Stimulated activated CD4-positive, alpha-beta T cell treated with anti-CD3 and anti-CD28 coated beads, Interleukin-1b, Interleukin-23, amount 100 ng/mL, for 48 hours (primary cell): ENCODE results near the gene EMCN.
"Not testable (repeated sequence)": the region's sequence is repeated elsewhere in the genome, so short reads cannot be mapped to it uniquely, and the experiment has no call there.

Experiments
- DNase-seq: peaks from one replicate; pipeline ENCODE4 v3.0.0-alpha.2; 2020

Gene EMCN, protein sequence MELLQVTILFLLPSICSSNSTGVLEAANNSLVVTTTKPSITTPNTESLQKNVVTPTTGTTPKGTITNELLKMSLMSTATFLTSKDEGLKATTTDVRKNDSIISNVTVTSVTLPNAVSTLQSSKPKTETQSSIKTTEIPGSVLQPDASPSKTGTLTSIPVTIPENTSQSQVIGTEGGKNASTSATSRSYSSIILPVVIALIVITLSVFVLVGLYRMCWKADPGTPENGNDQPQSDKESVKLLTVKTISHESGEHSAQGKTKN

DNA sequence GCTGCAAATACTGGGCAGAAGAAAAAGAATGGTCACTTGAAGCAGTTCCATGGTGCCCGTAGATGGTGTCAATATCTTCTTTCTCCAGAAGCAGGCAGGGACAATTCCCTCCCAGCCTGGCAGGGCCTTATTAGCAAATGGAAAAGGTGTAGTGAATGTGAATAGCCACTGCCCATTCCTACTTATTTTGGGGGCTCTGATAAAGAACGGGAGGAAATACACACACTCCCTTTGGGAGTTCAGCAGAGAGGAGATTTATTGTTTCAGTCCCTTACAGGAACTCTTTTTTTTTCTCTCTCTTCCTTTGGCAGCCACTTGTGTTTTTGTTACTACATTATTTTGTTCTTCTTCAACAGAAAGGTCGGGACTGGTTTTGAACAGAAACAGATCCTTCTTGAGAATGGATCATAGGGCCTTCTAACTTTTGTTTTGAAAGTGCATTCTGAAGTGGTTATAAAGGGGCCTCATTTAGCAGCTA, at the start of gene EMCN:
Gene EMCN, minus strand, starts transcription at position 159 of the 478 bp plus-strand sequence. Its CDS starts 108 bp downstream, at position 51.
- DNase-seq: no peak

DNA sequence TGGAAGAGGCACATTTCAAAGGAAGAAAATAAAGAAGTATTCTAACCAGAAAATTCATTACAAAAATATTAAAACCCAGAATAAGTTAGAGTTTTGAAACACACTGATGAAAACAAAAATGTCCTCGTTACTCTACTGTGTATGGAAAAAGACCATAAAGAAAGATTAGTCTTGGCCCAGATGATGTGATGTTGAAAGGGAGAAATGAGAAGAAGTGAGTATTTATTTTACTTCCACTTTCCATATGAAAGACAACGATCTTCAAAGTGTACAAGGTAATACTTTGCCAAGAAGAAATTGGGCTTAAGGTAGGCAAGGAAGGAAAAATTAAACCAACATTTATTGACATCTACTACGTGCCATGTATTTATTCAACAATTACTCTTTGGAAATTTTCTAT, 48.6 kb upstream of the EMCN start:
- DNase-seq: no peak

DNA sequence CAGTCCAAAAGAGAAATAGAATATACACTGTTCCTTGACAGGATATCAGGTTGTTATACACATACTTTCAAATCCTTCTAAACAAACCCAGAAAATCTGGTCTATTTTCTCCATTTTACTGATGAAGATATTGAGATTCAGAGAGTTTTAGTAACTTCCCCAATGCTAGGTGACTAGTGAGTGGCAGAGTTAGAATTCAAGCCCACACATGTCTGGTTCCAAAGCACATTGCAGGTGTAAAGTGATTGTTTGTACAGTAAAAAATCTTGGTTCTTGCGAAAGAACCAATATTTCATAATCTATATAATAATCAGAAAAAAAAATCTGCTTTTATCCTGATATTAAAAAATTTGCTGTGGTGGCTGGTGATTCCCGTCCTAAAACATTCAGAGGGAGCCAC, 39.5 kb upstream of the EMCN start:
- no peak for DNase-seq

DNA sequence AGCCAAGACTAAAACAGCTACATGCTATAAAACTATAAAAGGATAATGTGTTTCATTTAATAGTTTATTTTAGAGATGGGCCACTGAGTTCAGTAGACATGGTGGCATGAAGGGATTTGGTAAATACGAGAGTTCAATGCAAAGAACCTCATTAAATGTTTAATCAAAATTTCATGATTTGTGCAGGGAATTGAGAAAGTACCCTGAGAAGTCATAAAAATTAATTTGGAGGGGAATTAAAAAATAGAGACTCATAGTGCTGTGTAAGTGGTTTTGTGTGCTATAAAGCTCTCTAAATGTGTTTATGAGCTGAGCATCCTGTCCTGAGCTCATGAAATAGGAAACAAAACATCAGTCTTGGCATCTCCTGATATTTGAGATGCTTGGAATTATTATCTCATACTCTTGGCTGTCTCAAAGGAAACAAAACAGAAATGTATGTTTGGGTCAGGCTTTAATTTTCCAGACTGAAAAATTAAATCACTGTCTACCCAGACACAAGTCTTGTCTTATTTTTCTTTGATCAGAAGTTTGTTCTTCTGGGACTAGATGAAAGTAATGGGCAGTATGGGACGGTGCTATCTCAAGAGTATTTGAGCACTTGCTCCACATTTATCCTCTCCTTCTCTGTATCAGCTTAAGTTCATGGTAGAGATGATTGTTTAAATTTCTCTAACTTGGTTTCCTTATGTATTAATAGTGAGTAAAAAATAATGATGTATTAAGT, 38.0 kb upstream of the EMCN start:
- DNase-seq: no peak

DNA sequence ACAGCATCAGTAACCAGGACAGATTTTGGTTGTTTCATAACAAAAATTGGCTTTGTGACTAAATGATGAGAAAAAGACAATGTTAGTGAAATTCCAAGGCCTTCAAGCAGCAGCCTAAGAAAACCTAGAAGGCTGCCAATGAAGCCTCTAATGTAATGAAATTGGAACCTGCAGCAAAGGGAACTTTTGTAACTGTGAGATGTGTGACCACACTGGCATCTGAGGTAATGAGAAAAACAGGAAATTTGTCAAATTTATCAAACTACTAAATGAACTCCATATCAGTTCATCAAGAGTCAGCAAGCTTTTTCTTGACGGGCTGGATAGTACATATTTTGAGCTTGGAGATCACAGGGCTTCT, 30.4 kb upstream of the EMCN start:
- no peak for DNase-seq

DNA sequence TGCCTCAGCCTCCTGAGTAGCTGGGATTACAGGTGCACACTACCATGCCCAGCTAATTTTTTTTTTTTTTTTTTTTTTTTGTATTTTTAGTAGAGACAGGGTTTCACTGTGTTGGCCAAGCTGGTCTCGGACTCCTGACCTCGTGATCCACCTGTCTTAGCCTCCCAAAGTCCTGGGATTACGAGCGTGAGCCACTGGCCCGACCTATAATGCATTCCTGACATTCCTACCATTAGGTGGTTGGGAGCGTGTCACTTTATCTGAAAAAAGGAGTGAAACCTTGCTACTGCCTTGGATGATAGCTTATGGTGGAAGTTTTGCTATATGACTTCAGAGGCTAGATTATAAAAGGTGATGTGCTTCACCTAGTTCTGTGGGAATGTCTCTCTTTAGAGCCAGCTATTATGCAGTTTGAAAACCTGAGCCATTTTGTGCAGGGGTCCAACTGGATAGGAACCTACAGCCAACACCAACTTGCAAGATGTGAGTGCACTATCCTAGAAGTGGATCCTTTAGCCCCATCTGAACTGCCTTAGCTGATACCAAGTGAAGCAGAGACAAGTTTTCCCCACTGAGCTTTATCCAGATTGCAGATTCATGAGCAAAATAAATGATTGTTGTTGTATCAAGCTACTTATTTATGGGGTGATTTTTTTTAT, 29.8 kb upstream of the EMCN start:
- DNase-seq: no peak

DNA sequence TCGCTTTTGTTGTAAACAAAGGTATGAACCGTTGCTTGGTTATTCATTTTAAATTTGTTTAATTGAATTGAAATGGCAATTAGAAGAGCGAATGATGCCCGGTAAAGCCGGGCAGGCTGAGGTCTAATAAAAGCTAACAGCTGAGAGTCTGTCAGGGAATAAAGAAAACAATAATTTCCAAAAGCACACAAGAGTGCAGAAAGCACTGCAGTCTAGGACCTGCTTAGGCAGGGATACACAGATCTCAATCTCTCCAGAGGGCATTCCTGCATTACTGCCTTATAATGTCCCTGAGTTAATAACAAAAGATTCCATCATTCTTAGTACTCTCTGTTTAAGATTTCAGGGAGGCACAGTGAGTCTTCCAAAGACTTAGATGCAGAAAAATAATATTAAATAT, 27.6 kb upstream of the EMCN start:
- DNase-seq: no peak

DNA sequence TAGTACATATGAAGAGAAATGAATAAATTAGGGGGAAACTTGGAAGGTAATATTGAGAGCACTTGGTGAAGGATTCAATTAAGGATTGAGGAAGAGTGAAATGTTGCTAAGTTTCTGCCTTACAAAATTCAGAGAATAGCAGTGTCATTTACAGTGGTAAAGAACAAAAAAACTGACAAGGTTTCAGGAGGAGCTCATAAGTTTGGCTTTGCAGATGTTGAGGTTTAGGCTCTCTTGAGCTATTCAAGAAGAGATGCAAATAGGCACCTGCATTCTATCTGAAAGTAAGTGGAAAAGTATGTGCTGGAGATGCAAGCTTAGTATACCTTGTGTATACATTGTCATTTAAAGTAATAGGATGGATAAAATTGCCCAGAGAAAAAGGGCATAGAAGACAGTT, 22.3 kb upstream of the EMCN start:
- no peak for DNase-seq

DNA sequence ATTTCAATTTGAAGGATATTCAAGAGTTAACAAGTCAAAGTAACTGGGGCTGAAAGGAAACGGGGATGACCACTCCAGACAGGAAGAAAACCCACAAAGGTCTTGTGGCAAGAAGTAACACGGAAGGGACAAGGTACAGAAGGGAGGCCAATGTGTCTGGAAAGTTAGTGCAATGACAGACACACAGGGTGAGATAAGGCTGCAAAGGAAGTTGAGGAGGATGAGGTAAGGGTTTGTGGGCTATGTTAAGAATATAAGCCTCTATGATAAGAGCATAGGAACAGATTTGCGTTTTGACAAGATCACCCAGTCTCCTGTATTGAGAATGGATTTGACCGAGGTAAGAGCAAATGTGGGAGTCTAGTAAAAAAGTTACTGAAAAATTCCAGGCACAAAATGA, 21.9 kb upstream of the EMCN start:
- no peak for DNase-seq

DNA sequence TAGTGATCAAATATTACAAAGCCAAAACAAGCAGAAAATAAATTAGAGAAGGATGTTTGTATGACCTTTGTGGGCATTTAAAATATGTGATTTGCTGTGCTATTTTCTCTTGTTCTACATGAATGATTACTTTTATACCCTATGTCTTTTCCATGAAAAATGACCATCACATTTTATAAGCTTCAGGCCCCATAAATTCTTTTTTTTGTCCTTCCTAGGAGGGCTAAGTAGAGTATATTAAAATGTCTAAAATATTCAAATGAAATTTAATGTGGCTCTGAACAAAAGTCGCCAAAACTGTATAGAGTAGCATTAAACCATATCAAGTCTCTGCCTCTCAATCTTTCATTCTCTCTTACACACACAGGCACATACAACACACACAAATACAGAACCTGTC, 15.9 kb upstream of the EMCN start:
- DNase-seq: no peak

DNA sequence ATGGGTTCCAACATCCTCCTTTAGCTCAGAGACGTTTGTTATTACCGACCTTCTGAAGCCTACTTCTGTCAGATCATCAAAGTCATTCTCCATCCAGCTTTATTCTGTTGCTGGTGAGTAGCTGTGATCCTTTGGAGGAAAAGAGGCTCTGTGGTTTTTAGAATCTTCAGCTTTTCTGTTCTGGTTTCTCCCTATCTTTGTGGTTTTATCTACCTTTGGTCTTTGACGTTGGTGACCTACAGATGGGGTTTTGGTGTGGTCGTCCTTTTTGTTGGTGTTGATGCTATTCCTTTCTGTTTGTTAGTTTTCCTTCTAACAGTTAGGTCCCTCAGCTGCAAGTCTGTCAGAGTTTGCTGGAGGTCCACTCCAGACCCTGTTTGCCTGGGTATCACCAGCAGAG, 12.3 kb upstream of the EMCN start:
- DNase-seq: not testable (repeated sequence)

DNA sequence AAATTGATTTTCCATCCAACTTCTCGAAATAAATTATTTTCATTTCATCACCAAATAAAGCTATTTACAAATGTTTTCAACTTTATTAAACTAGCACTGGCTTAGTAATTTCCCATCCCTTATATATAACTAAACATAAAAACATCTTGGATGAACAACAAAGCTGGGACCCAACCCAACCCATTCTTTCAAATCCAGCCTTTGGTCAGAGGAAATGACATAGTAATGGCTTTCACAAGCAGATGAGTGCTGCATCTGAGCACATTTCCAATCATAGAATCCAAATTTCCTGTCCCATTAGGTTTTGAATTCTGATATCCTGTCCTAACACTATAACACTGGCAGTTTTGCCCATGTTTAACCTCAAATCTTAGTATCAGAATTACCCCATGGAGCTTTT, 7.9 kb upstream of the EMCN start:
- no peak for DNase-seq

DNA sequence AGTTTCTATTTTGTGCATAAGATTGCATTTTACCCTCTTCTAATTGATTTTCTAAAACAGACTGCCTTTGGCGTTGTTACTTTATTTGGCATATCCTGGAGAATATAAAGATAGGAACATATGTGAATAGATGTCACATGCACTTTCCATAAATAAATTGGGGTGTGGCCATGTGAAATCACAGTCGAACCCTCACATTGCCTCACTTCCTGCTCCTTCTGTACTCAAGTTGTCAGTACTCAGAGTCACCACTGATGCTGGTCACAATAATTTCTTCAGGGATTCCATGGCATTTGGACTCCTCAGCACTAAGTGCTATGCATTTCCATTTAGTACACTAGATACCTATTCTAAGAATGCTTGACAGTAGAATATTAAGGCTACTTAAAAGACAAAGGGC, 1.4 kb upstream of the EMCN start:
- no peak for DNase-seq

DNA sequence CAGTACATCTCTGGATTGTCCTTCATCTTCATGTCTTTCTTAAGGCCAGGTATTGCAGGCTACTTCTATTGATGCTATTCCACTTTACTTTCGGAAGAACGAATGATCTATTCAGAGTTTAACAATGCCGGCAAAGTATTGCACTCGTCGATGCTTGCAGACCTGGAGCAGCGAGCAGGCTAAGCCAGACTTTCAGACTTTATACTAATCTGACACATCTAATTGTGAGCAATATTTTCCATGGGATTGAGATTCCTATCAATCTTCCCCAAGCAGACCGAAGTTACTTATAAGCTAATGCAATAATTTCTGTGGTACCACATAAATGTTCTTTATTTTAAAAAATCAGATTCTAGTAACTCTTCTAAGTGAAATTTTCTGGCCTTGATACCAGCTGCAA, 1.6 kb downstream of the EMCN start:
- no peak for DNase-seq

DNA sequence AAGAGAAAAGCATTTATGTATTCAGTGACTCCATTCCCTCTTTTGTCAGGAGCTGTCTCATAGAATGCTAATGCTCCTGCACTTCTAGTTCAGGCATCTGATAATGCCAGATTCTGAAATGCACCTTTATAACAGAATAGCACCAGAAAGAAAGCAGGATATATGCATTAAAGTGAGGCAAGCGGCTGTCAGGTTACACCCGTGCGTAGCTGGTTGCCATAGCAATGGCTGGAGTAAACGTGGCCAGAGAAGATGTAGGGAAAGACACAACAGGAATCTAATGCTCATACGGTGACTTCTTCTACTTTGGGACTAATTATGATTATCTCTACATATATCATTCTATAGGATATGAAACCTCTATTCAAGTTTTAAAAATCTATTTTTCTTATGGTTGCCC, 5.9 kb downstream of the EMCN start:
- no peak for DNase-seq

DNA sequence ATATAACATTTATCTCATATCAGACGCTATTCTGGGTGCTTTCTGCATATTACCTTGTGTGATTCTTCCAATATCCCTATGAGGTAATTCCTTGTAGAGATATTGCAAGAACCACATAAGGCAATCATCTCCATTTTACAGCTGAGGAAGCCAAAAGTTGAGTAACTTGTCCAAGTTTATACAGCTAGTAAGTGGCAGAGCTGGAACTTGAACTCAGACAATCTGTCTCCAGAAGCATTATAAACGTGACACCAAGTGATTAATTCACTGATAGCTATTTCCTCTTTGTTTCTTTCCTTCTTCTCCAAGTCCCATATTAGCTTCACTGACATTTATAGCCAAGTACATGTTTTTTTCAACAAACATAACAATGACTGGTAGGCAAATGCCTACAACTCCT, 7.3 kb downstream of the EMCN start:
- no peak for DNase-seq

DNA sequence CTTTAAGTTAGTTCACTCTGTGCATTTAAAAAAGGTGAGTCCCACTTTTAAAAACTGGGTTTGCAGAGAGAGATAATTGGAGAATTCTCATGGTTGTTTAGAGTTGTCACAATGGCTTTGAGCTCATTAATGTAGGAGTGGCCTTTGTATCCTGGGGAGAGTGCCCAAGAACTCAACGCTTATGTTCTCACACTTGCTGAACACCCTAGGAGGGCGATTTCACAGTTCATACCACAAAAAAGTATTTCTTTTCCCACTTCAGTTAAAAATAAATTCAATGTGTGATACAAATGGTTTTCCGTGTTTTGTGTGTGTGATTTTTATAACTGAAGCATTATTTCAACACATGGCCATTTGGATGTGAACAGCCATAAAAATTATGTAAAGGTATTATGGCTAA, 8.4 kb downstream of the EMCN start:
- DNase-seq: no peak

DNA sequence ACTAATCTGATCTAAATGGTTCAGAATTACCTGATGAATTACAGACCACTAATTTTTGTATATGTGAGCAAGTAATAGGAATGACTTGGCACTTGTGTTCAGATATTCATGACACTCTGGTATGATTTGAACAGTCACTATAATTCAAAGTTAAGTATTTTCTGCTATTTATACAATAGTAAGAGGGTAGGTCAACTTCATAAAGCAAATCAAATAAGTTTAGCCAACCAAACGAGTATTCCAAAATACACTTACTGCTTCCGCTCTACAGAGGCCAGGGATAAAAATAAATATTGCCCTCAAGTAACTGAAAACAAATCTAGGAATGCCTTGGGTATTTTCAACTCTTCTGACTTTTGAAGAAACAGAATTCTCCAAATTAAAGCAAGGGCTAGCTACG, 9.1 kb downstream of the EMCN start:
- no peak for DNase-seq

DNA sequence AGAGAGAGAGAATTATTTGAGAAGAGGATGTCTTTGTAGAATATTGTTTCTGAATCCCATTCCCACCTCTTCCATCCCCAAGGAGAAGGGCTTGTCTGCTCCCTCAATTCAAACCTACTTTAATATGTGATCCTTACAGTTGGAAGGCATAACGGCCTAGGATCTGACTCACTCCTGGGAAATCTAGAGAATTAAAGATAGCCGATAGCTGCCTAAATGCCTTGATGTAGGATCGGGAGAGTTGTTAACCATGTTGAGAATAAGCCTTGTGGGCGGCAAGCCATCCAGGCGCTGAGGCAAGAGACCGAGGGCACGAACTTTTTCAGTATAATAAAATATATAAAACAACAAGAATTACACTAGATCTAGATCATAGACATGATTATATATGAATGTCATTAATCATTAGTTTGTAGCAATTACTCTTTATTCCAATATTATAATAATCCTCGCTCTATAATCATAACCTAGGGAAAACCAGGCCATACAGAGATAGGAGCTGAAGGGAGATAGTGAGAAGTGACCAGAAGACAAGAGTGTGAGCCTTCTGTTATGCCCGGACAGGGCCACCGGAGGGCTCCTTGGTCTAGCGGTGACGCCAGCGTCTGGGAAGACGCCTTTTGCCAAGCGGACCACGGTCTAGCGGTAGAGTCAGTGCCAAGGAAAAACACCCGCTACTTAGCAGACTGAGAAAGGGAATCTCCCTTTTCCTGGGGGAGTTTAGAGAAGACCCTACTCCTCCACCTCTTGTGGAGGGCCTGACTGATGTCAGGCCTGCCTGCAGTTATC, 13.5 kb downstream of the EMCN start:
- no peak for DNase-seq

DNA sequence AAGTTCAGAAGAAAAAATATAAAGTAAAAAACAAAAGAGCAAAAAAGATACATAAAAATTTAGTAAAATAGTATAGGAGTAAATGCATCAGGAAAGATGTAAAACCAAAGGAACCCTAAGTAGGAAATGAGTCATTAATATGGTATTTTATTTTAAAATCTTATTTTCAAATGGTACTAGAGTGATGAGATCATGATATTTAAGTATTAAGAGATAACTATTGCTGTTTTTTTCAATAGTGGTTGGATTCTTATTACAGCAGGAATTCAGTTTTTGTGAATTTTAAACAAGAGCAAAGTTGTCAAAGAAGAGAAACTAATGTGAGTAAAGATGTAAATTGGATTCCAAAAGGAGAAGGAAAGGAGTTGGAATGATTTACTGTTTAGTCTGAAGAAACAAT, 20.0 kb downstream of the EMCN start:
- DNase-seq: no peak

DNA sequence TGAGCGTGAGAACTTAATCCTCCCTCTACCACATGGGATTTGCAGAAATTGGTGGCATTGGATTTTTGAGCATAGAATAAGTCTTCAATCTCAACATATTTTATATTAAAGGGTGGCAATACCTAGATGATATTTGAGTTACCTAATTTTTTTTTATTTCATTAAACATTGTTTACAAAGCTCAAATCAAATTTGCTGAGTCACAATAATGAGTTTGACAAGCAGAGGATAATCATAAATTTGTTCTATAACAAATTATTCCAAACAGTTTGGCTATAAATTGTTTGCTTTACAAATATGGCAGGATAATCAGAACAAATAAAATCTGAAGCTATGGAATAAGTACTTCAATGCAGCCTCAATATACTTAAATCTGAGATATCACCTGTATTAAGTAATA, 22.7 kb downstream of the EMCN start:
- DNase-seq: no peak

DNA sequence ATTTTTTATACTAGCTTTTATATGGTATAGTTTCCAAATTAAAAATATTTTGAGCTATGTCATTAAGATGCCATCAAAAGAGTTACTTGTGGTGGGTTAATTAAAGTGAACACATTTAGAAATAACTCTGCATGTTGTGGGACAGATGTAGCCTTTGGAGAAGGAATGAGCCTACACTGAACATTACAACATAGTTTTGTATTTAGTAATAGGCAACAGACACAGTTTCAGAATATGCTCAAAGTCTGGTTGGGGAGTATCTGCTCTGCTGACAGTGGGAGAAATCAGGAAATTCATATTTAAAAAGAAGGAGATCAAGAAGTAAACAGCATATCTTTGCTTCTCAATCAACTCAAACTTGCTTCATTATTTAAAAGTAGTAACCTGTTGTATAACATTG, 23.7 kb downstream of the EMCN start:
- DNase-seq: no peak

DNA sequence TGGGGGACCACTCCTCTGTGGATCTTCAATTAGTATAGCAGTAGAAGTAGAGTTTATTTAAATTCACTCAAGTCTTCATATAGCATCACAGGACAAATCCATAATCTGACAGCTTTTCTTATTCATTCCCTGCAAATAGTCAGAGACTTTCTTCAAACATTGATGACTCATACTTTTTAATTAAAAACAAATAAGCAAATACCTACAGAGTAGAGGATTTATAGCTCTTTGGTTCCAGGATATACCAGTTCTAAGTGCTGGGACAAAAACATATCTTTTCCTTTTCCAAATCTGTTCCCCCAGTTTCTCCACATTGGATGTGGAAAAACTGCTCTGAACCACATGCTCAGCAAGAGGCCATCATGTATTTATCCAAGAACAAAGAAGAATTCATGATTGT, 24.1 kb downstream of the EMCN start:
- no peak for DNase-seq

DNA sequence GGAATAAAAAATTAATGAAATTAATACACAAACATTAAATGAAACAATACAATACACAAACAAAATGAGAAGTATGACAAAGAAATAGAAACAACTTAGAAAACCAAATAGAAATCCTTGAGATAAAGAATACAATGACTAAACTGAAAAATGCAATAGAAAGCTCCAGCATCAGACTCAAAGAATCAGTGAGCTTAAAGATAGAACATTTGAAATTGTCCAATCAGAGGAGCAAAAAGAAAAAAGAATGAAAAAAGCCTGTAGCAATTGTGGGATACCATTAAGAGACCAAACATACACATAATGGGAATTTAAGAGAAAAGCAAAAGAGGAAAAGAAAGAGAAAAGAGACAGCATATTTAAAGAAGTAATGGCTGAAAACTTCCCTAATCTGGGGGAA, 25.7 kb downstream of the EMCN start:
- no peak for DNase-seq
